Upper lobe of right lung (tissue), 1 donor: ENCODE results near the gene FCN2. TPM values are rescaled to one million over a fixed set of nuclear protein-coding genes. Genes with fewer than 3 reads are reported as not detected.

Experiments used
- ATAC-seq: fragments of 200-7000 bp; cut with Tn5 transposase; one replicate; pipeline ENCODE4 v1.9.1; 2020; ENCODE audit warnings: mild to moderate bottlenecking, moderate library complexity
- DNase-seq: peaks from one replicate; pipeline ENCODE4 v3.0.0-alpha.2; 2020
- H3K27ac ChIP-seq: fragments of 200-600 bp; one replicate; pipeline ENCODE4 v1.8.0; 2022
- H3K27me3 ChIP-seq: fragments of 200-600 bp; one replicate; pipeline ENCODE4 v1.8.0; 2022; ENCODE audit warnings: mild to moderate bottlenecking
- H3K36me3 ChIP-seq: fragments of 200-600 bp; one replicate; pipeline ENCODE4 v1.8.0; 2022
- H3K4me1 ChIP-seq: fragments of 200-600 bp; one replicate; pipeline ENCODE4 v1.8.0; 2022
- H3K4me3 ChIP-seq: fragments of 200-600 bp; one replicate; pipeline ENCODE4 v1.8.0; 2022; ENCODE audit warnings: mild to moderate bottlenecking
- H3K9me3 ChIP-seq: fragments of 200-600 bp; one replicate; pipeline ENCODE4 v1.8.0; 2022
- CTCF ChIP-seq: fragments of 200-600 bp; IDR thresholded peaks from one replicate; pipeline ENCODE4 v1.8.0; 2022; ENCODE audit warnings: antibody characterized with exemption
- intact Hi-C: fragments of 100-400 bp; cut with DNase I; formaldehyde crosslinking; loops from one replicate; pipeline ENCODE4 v1.11.0; 2022
- total RNA-seq: library from RNA; stranded (reverse); fragmentation: NEBNext Ultra II Directional; extraction: Animal tissue kit (Norgen Biotek cat#: 25700); gene quantifications from one replicate; pipeline ENCODE4 v1.2.1, GENCODE V29; 2021
- donor health status: DM: no; HTN: yes; CAD: no; lungs with severe emphysema.

FCN2 gene
- total RNA-seq, 1 donor from 2014 or later: not detected

GRCh38 chr9:134868751-134869553 lies 11.7 kb upstream of the FCN2 start:
- ATAC-seq: no peak
- Histone ChIP-seq H3K4me3 (no peak overlapping the region), H3K9me3 (no peaks in the 10 kb centered on the region), H3K4me1 (peaks cover 6% of the 10 kb centered on the region), H3K27me3 (no peaks in the 10 kb centered on the region), H3K27ac (no peak overlapping the region), H3K36me3 (no peaks in the 10 kb centered on the region)
- intact Hi-C loops: no loop called here
- no peak for TF ChIP-seq CTCF
- peak; percentile 60 for DNase-seq

GRCh38 chr9:134869554-134870300 lies 10.9 kb upstream of the FCN2 start:
- Histone ChIP-seq H3K27ac (no peak overlapping the region), H3K4me1 (peaks cover 6% of the 10 kb centered on the region), H3K4me3 (no peak overlapping the region), H3K9me3 (no peaks in the 10 kb centered on the region), H3K27me3 (no peaks in the 10 kb centered on the region), H3K36me3 (no peaks in the 10 kb centered on the region)
- ATAC-seq: no peak
- TF ChIP-seq CTCF: no peak
- DNase-seq: no peak
- intact Hi-C loops: no loop called here

DNA sequence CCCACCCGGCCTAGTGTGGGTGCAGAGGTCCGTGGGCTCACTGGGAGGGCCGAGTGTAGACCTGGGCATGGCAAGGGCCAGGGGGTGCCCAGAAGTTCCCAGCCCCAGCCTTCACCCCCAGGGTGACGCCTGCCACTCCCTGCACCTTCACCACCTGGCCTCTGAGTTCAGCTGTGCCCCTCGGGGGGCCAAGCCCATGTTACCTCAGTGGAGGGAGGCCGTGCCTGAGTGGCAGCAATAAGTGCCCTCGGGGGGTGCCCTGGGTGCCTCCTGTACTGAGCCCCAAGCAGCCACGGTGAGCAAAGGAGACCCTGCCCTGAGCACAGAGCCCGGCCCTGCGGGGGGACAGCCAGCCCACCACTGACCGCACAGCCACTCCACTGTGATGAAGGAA lies 10.3 kb upstream of the FCN2 start:
- DNase-seq: no peak
- Histone ChIP-seq H3K36me3 (no peaks in the 10 kb centered on the region), H3K4me3 (no peak overlapping the region), H3K27ac (peak overlapping the region; percentile 70), H3K9me3 (no peaks in the 10 kb centered on the region), H3K27me3 (no peaks in the 10 kb centered on the region), H3K4me1 (peaks cover 6% of the 10 kb centered on the region)
- TF ChIP-seq CTCF: no peak
- ATAC-seq: peak; percentile 21
- intact Hi-C loops: no loop called here

DNA sequence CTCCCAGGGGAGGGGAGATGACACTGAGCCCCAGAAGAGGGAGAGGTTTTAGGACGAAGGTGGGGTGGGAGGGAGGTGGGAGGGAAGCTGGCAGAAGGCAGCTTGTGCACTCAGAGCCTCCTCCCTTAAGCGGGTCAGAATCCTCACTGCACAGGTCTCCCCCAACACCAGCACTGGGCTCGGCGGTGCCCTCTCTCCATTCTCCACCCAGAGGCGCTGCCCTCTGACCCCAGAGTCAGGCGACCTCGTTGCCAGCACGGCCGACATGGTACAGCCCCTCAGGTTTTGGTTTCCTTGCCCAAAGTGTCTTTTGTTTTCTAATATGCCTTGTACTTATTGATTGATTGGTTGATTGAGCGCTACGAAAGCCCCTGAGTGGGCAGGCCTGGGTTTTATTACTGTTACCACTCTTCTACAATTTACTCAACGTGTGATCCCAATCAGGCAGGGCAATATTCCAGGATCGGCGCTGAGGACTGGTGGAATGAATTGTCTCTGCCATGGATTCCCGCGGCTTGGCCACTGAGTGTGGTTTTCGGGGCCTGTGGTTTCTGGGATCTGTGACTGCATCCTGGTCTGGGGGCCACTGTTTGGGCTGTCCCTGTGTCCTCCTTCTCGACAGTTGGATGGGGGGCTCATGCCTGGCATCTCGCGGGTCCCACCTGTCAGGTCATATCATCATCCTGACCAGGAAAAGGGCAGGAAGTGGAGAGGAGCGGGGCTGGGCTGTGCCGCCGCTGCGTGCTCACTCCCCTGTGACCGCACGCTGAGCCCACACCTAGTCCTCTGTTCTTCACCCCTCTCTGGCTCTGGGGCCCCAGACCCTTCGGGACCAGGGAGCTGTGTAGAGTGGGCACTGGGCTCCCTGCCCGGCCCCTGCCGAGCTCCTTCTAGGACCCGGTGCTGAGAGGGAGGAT lies 9.6 kb upstream of the FCN2 start:
- no peaks in the 10 kb centered on the region for H3K27me3 ChIP-seq
- no peak overlapping the region for H3K4me3 ChIP-seq
- H3K27ac ChIP-seq: peak overlapping the region; percentile 70
- H3K4me1 ChIP-seq: peaks cover 6% of the 10 kb centered on the region
- intact Hi-C loops: no loop called here
- H3K9me3 ChIP-seq: no peaks in the 10 kb centered on the region
- no peak for TF ChIP-seq CTCF
- H3K36me3 ChIP-seq: no peaks in the 10 kb centered on the region
- DNase-seq (no peak), ATAC-seq (peak; percentile 20)

DNA sequence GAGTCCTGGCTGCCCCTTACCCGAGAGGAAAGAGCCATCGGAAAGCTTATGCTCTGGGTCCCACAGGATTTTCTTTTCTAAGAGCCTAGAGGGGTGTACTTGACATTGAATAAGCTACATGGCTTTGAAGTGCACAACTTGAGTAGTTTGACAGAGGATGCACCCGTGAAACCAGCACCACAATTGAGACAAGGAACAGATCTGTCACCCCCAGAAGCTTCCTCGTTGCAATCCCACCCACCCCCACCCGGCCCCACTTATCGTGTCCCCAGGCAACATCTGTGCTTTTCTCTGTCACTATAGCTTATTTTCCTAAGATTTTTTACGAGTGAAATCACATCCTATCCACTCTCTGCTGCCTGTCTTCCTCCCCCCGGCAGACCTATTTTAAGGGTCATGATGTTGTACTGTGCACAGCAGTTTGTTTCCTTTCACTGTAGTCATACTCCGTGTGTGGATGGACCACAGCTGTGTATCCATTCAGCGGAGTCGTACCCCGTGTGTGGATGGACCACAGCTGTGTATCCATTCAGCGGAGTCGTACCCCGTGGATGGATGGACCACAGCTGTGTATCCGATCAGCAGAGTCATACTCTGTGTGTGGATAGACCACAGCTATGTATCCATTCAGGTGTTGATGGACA lies 8.8 kb upstream of the FCN2 start:
- DNase-seq (no peak), ATAC-seq (peak; percentile 73)
- Histone ChIP-seq H3K36me3 (no peaks in the 10 kb centered on the region), H3K27me3 (no peaks in the 10 kb centered on the region), H3K27ac (peak overlapping the region; percentile 70), H3K9me3 (no peaks in the 10 kb centered on the region), H3K4me3 (no peak overlapping the region), H3K4me1 (peaks cover 6% of the 10 kb centered on the region)
- intact Hi-C loops: no loop called here
- TF ChIP-seq CTCF: no peak
